CD4-positive, alpha-beta T cell treated with Interleukin-15 for 1 hour (primary cell): ENCODE data around the gene CTSE.

Experiments
- DNase-seq: peaks from one replicate; pipeline ENCODE4 v3.0.0-alpha.2; 2020

The CTSE gene

DNA sequence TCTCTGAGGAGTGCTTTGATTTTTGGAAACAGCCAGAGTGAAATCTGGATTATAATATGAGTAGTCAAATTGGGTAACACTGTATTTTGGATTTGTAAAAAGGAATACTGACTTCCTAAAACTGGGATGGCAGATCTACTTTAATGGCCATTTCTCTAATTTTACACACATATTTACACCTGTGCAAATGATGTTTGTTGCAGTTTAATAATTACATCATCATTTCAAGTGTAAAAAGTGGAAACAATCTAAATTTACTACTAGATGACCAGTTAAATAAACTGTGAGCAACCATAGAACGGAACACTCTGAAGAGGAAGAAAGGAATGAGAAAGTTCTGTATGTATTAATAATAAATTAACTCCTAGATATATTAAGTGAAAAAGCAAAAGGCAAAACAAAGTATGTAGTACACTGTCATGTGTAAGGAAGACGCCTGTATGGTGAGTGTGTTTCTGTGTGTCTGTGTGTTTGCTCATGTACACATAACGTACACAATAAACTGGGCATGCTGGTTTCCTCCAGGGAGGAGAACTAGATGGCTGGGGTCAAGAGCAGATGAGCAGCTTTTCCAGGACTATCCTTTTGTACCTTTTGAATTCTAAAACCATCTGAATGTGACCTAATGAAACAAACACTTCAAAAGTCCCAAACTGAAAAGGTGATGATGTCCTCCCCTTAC, 26.4 kb upstream of the CTSE start:
- DNase-seq, result no peak

DNA sequence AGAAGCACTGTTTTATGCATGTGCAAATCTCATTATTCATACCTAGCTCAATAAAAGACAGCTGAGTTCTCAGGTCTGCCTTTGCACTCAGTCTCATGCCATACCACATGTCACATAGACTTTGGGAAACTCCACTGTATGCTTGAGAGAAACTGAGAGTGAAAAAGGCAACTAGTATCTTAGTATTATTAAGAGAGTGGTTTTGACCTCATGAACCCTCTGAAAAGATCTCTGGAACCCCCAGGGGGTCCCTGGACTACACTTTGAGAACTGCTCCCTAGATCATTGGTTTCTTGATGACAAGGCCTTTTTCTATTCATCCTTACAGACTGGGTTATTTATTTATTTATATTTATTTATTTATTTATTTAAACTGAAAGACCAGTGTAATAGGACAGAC, 25.6 kb upstream of the CTSE start:
- no peak for DNase-seq

DNA sequence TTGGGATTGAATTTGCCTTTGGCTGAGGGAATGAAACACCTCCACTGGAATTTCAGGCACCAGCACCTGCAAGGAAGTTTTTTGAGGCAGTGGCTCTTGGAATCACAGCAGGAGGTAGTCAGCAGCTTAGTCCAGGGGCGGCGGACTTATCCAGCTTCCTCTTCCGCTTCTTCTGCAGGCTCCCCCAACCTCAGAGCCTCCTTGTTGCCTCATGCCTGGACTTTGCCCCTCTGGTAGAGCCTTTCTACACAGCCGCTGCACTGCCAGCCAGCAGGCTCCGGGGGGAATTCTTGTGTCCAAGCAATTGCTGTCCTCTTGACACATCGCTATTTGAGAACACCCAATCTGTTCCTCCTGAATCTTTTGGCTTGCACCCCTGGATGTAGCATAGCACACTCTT, 24.9 kb upstream of the CTSE start:
- peak; percentile 40 for DNase-seq

DNA sequence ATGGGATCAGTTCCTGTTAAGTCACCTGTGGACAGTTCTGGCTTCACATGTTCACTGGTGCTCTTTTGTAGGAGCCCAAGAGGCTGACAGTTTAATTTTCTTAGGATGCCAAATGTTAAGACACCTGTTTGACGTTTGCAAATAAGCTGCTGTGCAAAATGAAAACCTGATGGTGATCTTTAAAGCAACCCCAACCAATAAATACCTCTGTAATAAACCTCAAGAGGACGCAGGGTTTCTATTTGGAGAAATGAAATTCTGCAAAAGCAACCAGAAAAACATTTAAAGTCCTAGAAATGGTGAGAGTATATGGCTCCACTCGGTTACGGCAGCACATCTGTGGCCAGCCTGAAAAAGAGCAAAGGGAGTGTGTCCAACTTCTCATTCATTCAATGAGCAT, 23.6 kb upstream of the CTSE start:
- DNase-seq, result no peak

DNA sequence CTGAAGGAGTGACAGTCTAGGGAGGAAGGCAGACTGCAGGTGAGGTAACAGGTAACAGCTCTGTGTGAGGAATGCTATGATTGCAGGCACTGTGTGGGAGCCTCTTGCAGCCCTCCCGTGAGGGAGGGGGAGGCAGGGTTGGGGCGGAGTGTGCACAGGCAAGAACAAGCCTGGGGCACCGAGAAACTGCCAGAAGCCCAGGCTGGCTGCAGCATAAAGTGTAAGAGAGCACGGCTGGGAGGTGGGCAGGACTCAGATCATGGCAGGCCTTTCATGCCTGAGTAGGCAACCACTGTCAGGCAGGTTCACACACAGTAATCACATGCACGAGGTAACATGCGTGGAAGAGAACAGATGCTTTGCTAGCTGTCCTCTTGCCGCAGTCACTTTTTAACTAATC, 17.9 kb upstream of the CTSE start:
- DNase-seq, result no peak

DNA sequence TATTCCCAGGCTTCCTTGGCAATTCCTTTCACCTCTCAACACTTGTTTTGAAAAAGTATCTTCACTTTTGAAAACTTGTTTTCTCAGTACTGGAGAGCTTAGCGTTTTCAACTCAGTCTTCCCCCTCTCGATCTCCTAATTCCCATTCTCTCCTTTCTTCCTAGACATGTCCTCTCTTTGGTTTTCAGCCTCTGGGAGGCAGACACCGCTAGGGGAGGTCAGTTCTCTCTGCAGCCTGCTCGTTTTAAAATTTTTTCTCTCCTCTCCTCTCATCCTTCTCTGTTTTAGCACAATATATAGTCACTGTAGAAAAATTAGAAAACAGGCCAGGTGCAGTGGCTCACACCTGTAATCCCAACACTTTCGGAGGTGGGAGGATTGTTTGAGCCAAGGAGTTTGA, 16.6 kb upstream of the CTSE start:
- no peak for DNase-seq

DNA sequence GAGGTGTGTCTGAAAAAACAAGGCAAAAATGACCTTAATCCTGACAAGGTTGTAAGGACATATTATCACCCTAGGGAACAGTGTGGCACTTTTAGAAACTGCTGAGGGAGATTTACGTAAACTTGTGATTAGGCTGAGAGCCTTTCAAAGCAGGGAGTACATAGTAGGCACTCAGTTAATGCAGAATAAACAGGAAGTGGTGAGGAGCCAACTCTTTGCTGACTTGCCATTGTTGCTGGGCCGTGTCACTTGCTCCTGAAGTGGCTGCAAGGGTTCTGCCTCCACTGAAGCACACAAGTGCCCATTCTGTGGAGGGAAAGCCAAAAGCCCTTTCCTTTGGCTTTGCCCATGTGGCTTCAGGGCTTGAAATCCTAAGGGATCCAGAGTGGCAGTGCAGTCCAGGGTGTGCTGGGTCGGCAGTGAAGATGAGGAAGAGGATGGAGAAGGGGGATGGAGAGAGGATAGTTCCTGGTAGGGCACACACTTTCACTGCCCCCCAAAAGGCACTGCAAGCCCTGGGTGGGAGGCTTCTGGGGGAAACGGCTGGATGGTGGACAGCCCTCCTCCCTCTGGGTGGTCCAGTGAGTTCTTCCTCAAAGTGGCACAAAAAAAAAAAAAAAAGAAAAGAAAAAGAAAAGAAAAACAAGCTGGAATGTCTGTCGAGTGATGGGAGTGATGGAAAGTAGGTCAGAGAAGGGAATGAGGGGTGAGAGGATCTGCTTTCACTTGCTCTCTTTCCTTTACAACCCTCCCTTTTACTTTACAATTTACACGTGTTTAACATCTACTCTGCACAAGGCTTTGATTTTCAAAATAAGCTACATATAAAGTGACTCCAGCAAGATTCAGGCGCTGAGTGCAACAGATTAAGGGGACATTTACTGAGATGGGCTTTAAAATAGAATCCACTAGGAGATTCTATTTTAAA, 15.6 kb upstream of the CTSE start:
- no peak for DNase-seq

DNA sequence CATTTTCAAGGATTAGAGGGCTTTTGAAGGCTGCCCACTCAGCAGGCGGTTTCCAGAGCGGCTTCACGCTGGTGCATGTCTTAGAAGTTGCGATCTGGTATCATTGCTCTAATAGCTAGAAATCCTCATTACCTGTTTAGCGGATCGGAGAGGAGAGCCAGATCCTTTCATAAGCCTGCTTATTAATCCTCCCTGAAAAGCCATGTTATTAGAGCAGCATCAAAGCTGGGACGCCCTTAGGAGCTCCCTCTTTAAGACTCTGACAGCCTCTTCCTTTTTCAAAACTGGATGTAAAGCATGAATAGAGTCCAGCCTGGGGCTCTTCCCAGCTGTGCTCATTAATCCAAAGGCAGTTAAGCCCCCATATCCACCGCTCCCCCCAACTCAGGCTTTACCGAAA, 13.9 kb upstream of the CTSE start:
- no peak for DNase-seq

DNA sequence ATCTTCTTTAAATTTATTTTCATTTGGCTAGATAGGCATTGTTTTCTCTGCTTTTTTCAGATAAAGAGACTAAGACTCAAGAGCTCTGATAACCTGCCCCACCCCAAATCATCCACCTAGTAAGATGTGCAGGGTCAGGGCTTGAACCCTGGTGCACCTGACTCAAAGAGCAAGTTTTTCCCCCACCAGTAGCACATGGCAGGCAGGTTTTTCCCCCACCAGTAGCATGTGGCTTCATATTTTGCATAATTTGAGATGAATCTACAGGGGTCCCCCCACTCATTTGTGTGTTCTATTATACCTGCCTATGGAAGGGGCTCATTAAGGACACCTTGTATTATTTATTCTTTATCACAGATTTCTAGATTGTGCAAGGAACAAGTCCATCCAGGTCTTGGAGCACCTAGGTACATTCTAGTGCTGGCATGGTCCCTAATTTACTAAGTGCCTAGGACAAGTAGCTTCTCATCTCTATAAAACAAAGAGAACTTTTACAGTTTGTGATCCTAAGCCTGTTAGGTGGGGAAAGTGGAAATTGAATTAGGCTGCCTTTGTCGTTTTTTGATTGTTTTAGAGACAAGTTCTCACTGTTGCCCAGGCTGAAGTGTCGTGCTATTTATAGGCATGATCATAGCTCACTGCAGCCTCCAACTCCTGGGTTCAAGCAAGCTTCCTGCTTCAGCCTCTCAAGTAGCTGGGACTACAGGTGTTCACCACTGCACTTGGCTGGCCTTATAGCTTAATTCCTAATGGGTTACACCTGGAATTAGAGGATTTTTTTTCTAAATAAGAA, 13.2 kb upstream of the CTSE start:
- no peak for DNase-seq

DNA sequence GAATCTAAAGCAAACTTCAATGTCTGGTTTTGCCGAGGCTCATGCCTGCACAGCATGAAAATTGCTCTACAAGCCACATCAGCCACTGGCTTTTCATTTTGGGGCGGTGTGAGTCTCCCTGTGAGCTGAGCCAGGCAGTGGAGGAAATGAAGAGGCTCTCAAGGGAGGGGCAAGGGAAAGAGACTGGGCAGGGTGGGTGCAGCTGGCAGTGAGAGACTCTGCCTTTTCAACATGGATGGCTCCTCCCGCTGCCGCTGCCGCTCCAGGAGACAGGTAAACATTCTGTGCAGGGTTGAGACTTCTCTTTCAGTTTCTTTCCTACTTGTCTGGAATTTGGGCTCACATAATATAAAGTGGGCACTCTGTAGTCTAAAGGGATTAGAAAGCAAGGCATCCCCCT, 11.3 kb upstream of the CTSE start:
- no peak for DNase-seq

DNA sequence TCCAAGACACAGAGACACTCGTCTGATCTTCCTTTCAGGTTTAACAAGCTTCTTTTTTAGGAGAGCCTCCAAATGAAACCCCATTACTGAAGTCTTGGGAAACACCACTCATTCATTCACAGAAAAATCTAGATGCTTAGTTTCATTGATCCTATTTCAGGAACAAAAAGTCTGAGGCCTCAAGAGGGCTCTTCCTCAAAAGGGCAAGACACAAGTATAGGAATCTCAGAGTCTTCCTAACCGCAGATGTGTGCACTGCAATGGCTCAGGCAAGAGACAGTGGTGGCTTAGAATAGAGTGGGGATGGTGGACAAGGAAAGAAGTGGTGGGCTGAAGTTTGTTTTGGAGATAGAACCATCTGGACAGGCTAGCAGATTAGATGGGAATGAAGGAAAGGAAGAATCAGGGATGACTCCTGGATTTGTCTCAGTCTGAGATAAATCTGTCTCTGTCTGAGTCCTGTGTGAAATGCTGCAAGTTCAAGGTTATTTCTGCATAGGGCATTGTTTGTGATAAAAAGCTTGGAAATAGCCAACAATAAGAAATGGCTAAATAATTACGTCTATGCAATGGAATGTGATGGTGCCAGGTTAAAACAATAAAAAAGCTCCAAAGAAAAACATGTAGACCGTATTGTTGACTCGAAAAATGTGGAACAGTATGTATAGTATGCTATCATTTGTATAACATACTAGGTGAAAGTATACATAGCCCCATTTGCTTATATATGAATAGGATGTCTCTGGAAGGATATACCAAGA, 8.9 kb upstream of the CTSE start:
- no peak for DNase-seq

DNA sequence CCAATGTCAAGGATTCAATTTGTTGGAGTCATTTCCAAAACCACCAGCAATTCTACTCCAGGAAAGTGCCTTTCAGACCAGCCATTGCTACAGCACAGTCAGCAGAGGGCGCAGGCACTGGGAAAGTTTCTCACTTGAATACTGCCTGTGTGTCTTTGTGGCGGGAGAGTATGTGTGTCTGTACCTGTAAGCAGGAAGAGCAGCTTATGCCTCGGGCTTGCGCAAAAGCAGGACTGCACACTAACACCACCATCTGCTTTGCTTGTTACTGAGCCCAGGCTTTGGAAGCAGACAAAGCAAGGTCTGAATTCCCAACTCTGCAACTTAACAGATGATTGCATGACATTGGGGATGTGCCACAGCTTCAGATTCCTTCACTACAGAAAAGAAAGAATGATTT, 7.0 kb upstream of the CTSE start:
- DNase-seq, result peak; percentile 70

DNA sequence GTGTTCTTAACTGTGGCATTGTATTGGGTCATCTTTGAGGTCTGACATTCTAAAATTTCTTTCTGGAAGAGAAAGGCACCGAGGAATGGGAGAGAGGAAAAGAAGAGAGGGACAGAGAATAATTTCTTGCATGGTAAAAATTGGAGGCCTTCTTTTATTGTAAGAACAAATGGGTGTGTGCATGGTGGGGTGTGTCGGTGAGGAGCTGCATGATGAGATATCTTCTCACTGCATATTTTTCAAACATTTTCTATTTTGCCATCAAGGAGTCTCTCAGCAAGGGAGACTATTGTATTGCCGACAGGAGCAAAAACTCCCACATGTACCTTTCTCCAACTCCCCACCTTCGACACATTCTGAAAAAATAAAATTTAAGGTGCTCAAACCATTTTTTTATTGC, 6.5 kb upstream of the CTSE start:
- DNase-seq, result no peak

DNA sequence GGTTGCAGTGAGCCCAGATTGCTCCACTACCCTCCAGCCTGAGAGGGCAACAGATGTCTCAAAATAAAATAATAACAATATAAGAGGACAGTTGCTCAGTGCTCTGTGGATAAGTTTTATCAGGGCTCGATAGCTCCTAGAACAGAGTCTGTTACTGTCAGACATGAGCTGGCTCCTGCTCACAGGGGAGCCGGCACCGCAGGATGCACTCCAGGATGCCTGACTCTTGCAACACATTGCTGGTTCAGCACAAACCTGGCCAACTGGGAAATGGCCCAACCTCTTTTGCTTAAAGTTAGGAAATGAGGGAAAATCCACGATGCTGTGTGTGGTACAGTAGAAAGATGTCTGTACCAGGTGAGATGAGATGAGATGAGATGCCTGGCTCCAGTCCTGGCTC, 5.8 kb upstream of the CTSE start:
- no peak for DNase-seq

DNA sequence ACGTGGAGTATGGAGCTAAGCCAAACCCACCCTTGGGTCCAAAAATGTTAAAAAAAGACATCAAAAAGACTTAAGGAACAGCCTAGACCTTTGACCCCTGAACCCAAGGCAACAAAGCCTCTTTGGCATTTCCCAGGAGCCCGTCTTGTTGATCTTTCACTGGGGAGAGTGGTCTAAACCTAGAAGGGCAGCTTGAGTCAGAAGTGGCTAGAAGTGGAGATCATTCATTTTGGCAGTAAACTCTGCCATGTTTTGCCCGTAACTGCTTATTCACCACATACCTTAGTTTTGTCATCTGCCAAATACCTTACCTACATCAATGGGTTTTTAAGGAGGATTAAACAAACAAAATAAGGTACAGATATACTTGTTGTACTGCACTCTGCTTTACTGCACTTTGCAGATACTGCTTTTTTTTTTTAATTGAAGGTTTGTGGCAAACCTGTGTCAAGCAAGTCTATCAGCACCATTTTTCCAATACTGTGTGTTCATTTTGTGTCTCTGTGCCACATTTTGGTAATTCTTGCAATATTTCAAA, 1.7 kb upstream of the CTSE start:
- no peak for DNase-seq

DNA sequence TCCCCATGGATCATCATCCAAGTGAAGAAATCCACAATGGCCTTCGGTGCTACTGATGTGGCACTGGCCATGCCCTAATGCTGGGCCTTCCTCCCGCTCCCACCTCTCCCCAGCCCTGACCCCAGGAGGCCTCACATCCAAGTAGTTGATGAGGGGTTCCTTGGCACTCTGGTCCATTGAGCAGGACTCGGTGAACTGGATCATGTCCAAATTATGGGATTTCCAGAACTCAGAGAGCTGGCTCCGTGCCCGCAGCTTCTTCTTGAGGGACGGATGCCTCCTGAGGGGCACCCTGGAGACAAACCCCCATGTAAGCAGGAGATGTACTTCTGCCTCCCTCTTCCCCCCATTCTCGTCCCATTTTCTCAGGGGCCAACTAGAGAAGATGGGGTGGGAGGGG, 929 bp downstream of the CTSE start:
- no peak for DNase-seq

DNA sequence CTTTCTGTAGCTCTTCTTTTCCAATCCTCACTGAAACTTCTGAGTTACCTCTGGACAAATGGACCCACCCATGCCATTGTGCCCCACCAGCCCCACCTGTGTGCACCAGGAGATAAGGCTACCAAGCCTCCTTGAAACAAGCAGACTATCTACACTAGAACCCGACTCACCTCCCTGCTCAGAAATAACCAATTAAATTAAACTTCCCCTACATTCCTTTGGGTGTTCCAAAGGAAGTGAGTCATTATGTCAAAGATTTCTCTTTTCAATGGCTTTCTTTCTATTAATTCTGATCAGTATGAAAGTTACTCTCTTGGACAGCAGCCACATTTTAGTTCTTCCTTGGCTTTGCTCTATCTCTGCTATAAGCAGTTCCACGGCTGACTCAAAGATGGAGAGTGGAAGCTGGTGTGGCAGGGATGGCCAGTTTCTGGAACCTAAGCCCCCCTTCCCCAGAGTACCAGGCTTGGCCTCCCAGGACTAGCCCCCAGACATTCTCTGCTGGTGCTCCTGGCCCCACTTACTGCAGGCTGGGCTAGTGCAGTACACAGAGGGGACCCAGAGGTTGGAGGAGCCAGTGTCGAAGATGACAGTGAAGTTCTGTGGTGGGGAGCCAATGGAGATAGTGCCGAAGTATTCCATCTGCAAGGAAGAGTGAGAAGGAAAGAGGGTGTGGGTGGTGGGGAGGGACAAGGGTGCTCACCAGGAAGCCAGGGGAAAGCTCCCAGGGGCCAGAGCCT, 1.9 kb downstream of the CTSE start:
- no peak for DNase-seq

DNA sequence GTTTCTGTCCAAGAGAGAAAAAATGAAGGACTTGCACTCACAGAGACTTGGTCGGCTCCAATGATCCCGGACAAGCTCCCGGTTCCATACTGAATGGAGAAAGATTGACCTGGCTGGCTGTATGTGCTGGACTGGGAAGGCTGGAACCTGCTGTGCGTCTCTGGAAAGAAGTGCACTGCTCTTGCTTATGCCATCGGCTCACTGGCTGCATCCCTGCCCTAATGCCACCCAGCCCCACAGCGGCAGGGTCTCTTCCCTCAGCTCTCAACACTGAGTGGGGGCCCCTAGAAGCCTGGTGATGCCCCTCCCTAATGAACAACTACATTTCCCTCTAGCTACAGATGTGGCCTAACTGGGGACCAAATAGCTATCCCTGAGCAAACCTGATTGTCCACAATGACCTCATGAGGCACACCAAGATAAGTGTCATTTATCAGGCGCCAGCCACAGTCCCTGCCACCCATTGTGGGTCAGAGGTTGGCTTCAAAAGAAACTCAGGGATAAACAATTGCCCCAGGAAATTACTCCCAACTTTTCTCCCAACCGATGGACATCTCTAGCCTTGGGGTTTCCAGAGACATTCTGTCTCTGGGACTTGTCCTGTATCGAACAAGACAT, 2.6 kb downstream of the CTSE start:
- no peak for DNase-seq

DNA sequence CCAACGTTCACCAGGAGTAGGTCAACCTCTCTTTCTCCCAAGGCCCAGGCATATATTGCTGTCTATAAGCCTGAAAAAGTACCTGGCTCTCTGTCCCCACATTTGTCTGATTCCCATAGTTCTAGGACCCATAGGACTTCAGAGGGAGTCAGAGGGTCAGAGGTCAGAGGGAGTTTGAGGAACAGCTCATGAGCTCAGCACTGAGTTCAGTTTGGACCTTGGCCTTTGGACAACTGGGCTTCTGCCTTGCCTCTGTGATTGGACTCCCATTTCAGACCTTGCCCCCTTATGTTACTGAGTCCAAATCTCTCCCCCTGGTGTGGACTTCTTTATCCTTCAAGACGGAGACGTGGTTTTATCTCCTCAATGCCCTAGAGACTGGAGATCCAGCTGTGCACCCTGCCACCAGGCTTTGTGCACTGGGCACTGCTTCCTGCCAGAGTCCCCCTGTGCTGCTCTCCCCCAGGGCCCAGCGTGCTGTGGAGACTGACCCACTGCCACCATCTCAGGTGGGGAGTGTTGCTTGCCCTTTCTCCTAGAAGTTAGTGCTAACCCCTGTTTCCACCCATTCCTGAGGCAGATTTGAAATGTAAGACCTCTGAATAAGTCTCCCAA, 3.2 kb downstream of the CTSE start:
- no peak for DNase-seq

DNA sequence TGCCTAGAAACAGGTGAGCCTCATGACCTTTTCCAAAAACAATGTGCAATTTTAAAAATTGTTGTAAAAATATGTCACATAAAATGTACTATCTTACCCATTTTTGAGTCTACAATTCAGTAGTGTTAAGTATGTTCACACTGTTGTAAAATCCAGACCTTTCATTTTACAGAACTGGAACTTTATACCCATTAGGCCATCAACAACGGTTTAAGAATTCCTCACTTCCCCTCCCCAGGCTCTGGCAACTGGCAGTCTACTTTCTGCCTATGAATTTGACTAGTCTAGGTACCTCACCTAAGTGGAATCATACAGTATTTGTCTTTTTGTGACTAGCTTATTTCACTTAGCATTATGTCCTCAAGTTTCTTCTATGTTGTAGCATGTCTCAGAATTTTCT, 8.6 kb downstream of the CTSE start:
- no peak for DNase-seq

DNA sequence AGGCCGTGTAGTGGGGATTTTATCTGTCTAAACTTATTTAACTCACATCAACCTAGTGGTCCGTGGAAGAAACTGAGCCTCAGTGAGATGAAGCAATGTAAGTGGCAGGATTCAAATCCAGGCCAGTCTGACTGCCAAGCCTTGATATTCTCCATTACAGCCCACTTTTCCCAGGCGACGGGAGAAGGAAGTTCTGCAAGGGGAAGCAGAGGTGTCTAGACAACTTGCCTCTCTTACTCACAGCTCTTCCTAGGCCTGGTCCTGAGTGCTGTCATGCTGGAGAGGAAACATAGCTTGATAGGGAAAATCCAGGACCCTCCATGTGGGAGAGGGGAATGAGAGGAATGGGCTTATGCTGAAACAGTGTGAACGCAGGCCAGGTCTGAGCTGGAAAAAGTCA, 9.1 kb downstream of the CTSE start:
- no peak for DNase-seq
